ENCODE results near the gene MAT2A. TPM values are rescaled to one million over a fixed set of nuclear protein-coding genes. Genes with fewer than 3 reads are reported as not detected.
A peak's percentile ranks its signal among the peaks of the same experiment; 100 is the strongest.

MAT2A gene
- total and polyA plus RNA-seq, 9 of the 15 experiments (the other 6 are each of a cell fraction or from before 2014, with no cell fraction given): 130 to 1,027 (median 240) TPM

- TF ChIP-seq KLF10 (CRISPR knock-in tag; IDR thresholded peaks at IDR 0.05): 0 out of 2 replicates have a peak, but pooled peaks have one; percentile 11
- TF ChIP-seq E2F6 (IDR thresholded peaks at IDR 0.05; ENCODE audit: borderline replicate concordance in 1 of 2, extremely low read depth in 1 of 2, insufficient read depth in 1 of 2, insufficient read length in 1 of 2, low read depth in 1 of 2, low read length in 1 of 2, poor library complexity in 1 of 2, severe bottlenecking in 1 of 2): no peak
- no peak for TF ChIP-seq ATF1 (CRISPR knock-in tag; IDR thresholded peaks at IDR 0.05)
- TF ChIP-seq ATF1 (tag; IDR thresholded peaks at IDR 0.05): no peak
- no peak for TF ChIP-seq ELK1 (CRISPR knock-in tag; IDR thresholded peaks at IDR 0.05)
- no peak for TF ChIP-seq FOXP1 (CRISPR knock-in tag; IDR thresholded peaks at IDR 0.05)
- TF ChIP-seq ZNF79 (CRISPR knock-in tag; IDR thresholded peaks at IDR 0.05; ENCODE audit: low read depth): peak; percentile 92
- TF ChIP-seq RAD51 (IDR thresholded peaks at IDR 0.05; ENCODE audit: borderline replicate concordance, low read depth): no peak
- TF ChIP-seq ZNF696 (CRISPR knock-in tag; conservative IDR thresholded peaks at IDR 0.05): no peak
- no peak for TF ChIP-seq MCM5 (IDR thresholded peaks at IDR 0.05; ENCODE audit: low read depth)
- no peak for TF ChIP-seq BCOR (IDR thresholded peaks at IDR 0.05)
- TF ChIP-seq CHAMP1 (IDR thresholded peaks at IDR 0.05): no peak
Measured at GRCh38 chr2:85497944-85498630, 40.9 kb upstream of the MAT2A start (continued).

Measured in K562 (cell line).